ENCODE measurements around the gene C16orf96. TPM values are rescaled to one million over a fixed set of nuclear protein-coding genes. Genes with fewer than 3 reads are reported as not detected.
A peak's percentile ranks its signal among the peaks of the same experiment; 100 is the strongest.

Gene C16orf96
- polyA plus RNA-seq, 1 experiment = not detected

- CTCF ChIA-PET = interaction anchor here (0.5 to 6.0 kb wide), 12 partner anchors 11 to 439 kb away, joined by 3 to 45 read pairs (median 6); partner anchors contain the start of gene MGRN1
- Histone ChIP-seq H3K9me3 (ENCODE audit: control insufficient read depth, insufficient read depth, low read length) (no peaks in the 10 kb centered on the region; the same call in 1 of the 2 replicates), H3K27me3 (ENCODE audit: control insufficient read depth, insufficient read depth, low read length) (no peaks in the 10 kb centered on the region), H3K4me3 (ENCODE audit: low read depth, low read length) (no peak overlapping the region), H3K27ac (ENCODE audit: low read depth, low read length) (no peak overlapping the region)
- no peak for DNase-seq (ENCODE audit: low read depth, low spot score)
- POLR2A ChIA-PET = no interaction called here
- TF ChIP-seq, protein P1, sequence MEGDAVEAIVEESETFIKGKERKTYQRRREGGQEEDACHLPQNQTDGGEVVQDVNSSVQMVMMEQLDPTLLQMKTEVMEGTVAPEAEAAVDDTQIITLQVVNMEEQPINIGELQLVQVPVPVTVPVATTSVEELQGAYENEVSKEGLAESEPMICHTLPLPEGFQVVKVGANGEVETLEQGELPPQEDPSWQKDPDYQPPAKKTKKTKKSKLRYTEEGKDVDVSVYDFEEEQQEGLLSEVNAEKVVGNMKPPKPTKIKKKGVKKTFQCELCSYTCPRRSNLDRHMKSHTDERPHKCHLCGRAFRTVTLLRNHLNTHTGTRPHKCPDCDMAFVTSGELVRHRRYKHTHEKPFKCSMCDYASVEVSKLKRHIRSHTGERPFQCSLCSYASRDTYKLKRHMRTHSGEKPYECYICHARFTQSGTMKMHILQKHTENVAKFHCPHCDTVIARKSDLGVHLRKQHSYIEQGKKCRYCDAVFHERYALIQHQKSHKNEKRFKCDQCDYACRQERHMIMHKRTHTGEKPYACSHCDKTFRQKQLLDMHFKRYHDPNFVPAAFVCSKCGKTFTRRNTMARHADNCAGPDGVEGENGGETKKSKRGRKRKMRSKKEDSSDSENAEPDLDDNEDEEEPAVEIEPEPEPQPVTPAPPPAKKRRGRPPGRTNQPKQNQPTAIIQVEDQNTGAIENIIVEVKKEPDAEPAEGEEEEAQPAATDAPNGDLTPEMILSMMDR (IDR thresholded peaks at IDR 0.05; ENCODE audit: low read depth, low read length) = peak; percentile 72
Observed at GRCh38 chr16:4517812-4518680, 38.1 kb upstream of the C16orf96 start.

DNA sequence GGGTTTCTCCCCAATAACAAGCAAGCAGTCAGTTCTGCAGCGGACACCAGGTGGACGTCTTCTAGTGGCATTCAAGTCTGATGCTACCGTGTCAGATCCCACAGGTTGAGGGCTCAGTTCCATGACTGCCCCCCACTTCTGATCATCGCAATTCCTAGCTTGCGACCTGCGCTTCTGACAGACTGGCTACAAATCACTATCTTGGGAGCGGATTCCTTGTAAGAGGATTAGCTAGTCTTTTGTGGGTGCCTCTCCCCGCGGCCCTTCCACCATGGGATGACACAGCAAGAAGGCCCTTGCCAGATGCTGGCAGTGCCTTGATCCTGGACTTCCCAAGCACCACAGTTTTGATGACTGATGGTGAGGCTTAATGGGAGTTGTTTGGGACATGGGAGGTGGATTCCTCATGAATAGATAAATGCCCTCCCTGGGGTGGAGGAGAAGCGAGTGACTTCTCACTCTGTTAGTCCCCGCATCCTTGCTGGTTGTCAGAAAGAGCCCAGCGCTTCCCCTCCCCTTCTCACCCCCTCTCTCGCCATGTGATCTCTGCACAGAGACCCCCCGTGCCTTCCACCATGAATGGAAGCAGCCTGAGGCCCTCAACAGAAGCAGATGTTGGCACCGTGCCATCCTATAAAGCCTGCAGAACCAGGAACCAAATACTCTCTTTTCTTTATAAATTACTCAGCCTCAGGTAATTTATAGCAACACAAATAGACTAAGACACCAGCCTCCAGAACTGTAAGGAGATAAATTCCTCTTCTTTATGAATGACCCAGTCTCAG is 36.7 kb upstream of the C16orf96 start:
- CTCF ChIA-PET = interaction anchor here (1.6 to 6.0 kb wide), 3 partner anchors 12 to 66 kb away, joined by 15 to 45 read pairs (median 20); no protein-coding TSS in a partner anchor
- DNase-seq (ENCODE audit: low read depth, low spot score) = no peak
- POLR2A ChIA-PET = no interaction called here

GRCh38 chr16:4520913-4521312 is 35.2 kb upstream of the C16orf96 start:
- ChIA-PET CTCF (interaction anchor here (0.8 to 1.1 kb wide), 2 partner anchors 14 to 28 kb away, joined by 3 to 4 read pairs; no protein-coding TSS in a partner anchor), POLR2A (no interaction called here)
- Histone ChIP-seq H3K27me3 (ENCODE audit: control insufficient read depth, insufficient read depth, low read length) (no peaks in the 10 kb centered on the region), H3K27ac (ENCODE audit: low read depth, low read length) (no peak overlapping the region), H3K9me3 (ENCODE audit: control insufficient read depth, insufficient read depth, low read length) (no peaks in the 10 kb centered on the region; the same call in 1 of the 2 replicates), H3K4me3 (ENCODE audit: low read depth, low read length) (no peak overlapping the region)
- DNase-seq (ENCODE audit: low read depth, low spot score) = no peak
- TF ChIP-seq, protein P1 (IDR thresholded peaks at IDR 0.05; ENCODE audit: low read depth, low read length) = no peak

More for the DNA sequence above, 36.7 kb upstream of the C16orf96 start:
- Histone ChIP-seq H3K27ac (ENCODE audit: low read depth, low read length) (no peak overlapping the region), H3K4me3 (ENCODE audit: low read depth, low read length) (no peak overlapping the region), H3K27me3 (ENCODE audit: control insufficient read depth, insufficient read depth, low read length) (no peaks in the 10 kb centered on the region), H3K9me3 (ENCODE audit: control insufficient read depth, insufficient read depth, low read length) (no peaks in the 10 kb centered on the region; the same call in 1 of the 2 replicates)
- TF ChIP-seq, protein P1 (IDR thresholded peaks at IDR 0.05; ENCODE audit: low read depth, low read length) = no peak

GRCh38 chr16:4522051-4522581 is 34.0 kb upstream of the C16orf96 start:
- Histone ChIP-seq H3K27me3 (ENCODE audit: control insufficient read depth, insufficient read depth, low read length) (no peaks in the 10 kb centered on the region), H3K4me3 (ENCODE audit: low read depth, low read length) (no peak overlapping the region), H3K27ac (ENCODE audit: low read depth, low read length) (no peak overlapping the region), H3K9me3 (ENCODE audit: control insufficient read depth, insufficient read depth, low read length) (no peaks in the 10 kb centered on the region; the same call in 1 of the 2 replicates)
- CTCF ChIA-PET = no interaction called here
- POLR2A ChIA-PET = no interaction called here
- TF ChIP-seq, protein P1 (IDR thresholded peaks at IDR 0.05; ENCODE audit: low read depth, low read length) = no peak
- no peak for DNase-seq (ENCODE audit: low read depth, low spot score)

Measured in AG04450 (cell line).